ENCODE data around the gene MATCAP1. TPM values are rescaled to one million over a fixed set of nuclear protein-coding genes. Genes with fewer than 3 reads are reported as not detected.

The MATCAP1 gene
- total RNA-seq, 1 experiment from 2014 or later, result 51.2 TPM

DNA sequence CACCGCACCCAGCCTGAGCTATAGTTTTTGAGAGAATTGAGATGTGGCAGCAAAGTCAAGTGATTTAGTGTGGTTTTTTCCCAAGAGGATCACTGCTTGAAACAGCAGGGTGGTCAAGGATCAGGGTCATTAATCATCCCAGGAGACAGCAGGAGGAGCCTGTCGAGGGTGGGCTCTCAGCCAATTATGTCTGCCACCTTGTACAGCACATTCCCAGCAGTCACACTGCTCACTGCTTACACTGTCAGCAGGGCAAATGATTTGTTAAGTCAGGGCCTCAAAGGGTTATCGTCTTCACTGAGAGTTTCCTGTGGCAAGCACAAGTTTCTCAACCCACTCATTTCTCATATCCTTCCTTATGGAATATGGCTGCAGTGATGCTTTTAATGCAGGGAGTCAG lies 46.2 kb downstream of the MATCAP1 start:
- H3K79me2 ChIP-seq (ENCODE audit: insufficient read depth, low read length), result no peaks in the 10 kb centered on the region
- H3K27ac ChIP-seq (ENCODE audit: insufficient read length, low read depth, low read length), result no peak overlapping the region
- H3T11ph ChIP-seq (ENCODE audit: low read length), result no peak overlapping the region
- H4K20me1 ChIP-seq (ENCODE audit: control insufficient read depth, insufficient read depth, insufficient read length), result no peaks in the 10 kb centered on the region
- H3K4ac ChIP-seq (ENCODE audit: low read depth, low read length), result no peak overlapping the region
- Mint-ChIP-seq H3K4me3 (no peak overlapping the region), H3K27me3 (ENCODE audit: low read depth) (no peaks in the 10 kb centered on the region), H3K27ac (no peak overlapping the region), H3K9me3 (no peaks in the 10 kb centered on the region), H3K36me3 (ENCODE audit: insufficient read depth in 1 of 3, low read depth in 3 of 3) (peaks cover 24 to 83% (median 55%) of the 10 kb centered on the region in 3 experiments; a peak in 6 of 7 replicates), H3K4me1 (no peaks in the 10 kb centered on the region)
- TF ChIP-seq, protein P1, sequence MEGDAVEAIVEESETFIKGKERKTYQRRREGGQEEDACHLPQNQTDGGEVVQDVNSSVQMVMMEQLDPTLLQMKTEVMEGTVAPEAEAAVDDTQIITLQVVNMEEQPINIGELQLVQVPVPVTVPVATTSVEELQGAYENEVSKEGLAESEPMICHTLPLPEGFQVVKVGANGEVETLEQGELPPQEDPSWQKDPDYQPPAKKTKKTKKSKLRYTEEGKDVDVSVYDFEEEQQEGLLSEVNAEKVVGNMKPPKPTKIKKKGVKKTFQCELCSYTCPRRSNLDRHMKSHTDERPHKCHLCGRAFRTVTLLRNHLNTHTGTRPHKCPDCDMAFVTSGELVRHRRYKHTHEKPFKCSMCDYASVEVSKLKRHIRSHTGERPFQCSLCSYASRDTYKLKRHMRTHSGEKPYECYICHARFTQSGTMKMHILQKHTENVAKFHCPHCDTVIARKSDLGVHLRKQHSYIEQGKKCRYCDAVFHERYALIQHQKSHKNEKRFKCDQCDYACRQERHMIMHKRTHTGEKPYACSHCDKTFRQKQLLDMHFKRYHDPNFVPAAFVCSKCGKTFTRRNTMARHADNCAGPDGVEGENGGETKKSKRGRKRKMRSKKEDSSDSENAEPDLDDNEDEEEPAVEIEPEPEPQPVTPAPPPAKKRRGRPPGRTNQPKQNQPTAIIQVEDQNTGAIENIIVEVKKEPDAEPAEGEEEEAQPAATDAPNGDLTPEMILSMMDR (conservative IDR thresholded peaks at IDR 0.05), result no peak
- H4K91ac ChIP-seq (ENCODE audit: insufficient read length, low read depth, low read length), result no peak overlapping the region
- WGBS (ENCODE audit: extremely low coverage, insufficient read length, low lambda C conversion rate), result no CpG with 5 or more reads among the region's 3 CpGs
- H4K5ac ChIP-seq (ENCODE audit: insufficient read length, low read depth, low read length), result no peak overlapping the region
- DNase-seq, result no peak
- no peak overlapping the region for H3K56ac ChIP-seq (ENCODE audit: insufficient read length, low read depth, low read length)
- no peak overlapping the region for H3K18ac ChIP-seq (ENCODE audit: insufficient read length, low read depth, low read length)
- H3K4me1 ChIP-seq (ENCODE audit: insufficient read depth, low read length), result no peaks in the 10 kb centered on the region
- no peak overlapping the region for H2BK15ac ChIP-seq (ENCODE audit: low read depth, low read length)
- no peaks in the 10 kb centered on the region for H3K9me3 ChIP-seq (ENCODE audit: control insufficient read depth, low read depth, low read length)
- no peak overlapping the region for H3K4me2 ChIP-seq (ENCODE audit: insufficient read depth, insufficient read length, low read length)
- H2BK120ac ChIP-seq (ENCODE audit: low read depth, low read length, poor library complexity, severe bottlenecking), result no peak overlapping the region
- no peak overlapping the region for H2AK5ac ChIP-seq (ENCODE audit: insufficient read length, low read length)
- H3K79me1 ChIP-seq (ENCODE audit: insufficient read depth, low read depth, low read length, poor library complexity, severe bottlenecking), result no peaks in the 10 kb centered on the region
- H3K14ac ChIP-seq (ENCODE audit: insufficient read depth, low read length), result no peak overlapping the region
- no peak overlapping the region for H2AFZ ChIP-seq (ENCODE audit: low read length)
- H3K27me3 ChIP-seq (ENCODE audit: insufficient read depth, low read length), result no peaks in the 10 kb centered on the region
- H3K9ac ChIP-seq (ENCODE audit: extremely low read depth, insufficient read length, low read length), result no peak overlapping the region
- no peaks in the 10 kb centered on the region for H3K23me2 ChIP-seq (ENCODE audit: insufficient read length, low read depth, low read length, poor library complexity, severe bottlenecking)
- H4K8ac ChIP-seq (replicated peaks; ENCODE audit: insufficient read length, low read depth, low read length), result no peak overlapping the region
- H3K23ac ChIP-seq (ENCODE audit: insufficient read length, low read depth, low read length), result no peak overlapping the region
- H2BK12ac ChIP-seq (ENCODE audit: insufficient read length, low read depth, low read length), result no peak overlapping the region
- no peak overlapping the region for H2BK20ac ChIP-seq (ENCODE audit: low read depth, low read length, poor library complexity, severe bottlenecking)
- no peak overlapping the region for H2BK5ac ChIP-seq (ENCODE audit: insufficient read length, low read length)

All from H9 (cell line).